GM18499 (cell line): ENCODE results near the gene CYSTM1.
A peak's percentile ranks its signal among the peaks of the same experiment; 100 is the strongest.

ENCODE experiments used
- ATAC-seq: cut with Tn5 transposase; IDR thresholded peaks from one replicate; pipeline ENCODE4 v1.9.1; 2021; ENCODE audit warnings: moderate number of reproducible peaks; ENCODE audit not compliant: insufficient read depth, unreplicated experiment

The CYSTM1 gene, protein sequence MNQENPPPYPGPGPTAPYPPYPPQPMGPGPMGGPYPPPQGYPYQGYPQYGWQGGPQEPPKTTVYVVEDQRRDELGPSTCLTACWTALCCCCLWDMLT

DNA sequence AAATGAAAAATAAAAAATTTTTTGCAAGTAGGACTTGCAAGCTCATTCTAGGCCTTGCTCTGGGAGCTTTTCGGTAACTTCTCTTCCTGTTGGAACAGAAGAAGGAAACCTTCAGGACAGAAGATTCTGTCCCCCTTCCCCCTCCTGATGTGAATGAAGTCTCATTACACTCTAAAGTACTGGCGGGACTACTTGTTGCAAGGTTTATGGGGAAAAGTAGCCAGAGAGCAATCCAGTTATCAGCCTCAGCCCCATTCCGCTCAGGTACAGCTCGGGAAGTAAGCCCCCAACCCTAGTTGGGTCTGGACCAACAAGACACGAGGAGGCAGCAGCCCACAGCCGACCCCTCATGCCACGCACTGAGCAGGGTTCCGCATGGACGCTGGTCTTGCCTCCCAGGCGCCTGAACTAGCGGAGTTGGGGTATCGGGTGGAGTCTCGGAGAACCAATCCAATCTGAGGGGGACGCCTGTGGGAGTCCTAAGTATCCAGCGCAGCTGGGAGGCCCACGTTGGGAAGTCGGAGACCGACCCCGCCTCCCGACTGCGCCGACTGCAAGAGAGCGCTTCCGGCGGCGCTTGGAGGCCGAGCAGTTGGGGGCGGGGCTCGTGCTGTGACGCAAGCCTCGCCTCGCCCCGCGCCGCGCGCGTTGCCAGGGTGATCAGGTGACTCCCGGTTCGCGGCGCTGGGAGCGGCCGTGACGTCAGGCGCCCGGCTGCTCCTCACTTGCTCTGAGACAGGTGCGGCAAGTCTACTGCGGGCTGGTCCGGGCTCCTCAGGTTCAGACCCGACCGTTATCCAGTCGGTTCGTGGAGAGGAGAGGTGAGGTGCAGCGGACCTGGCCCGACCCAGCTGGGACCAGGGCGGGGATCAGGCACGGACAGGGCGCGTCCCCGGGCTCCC is at the start of gene CYSTM1:
CYSTM1 (plus strand) TSS at position 724 of the 902 bp plus-strand sequence. CDS start 19,278 bp downstream, outside the sequence.
- peak; percentile 75 for ATAC-seq

DNA sequence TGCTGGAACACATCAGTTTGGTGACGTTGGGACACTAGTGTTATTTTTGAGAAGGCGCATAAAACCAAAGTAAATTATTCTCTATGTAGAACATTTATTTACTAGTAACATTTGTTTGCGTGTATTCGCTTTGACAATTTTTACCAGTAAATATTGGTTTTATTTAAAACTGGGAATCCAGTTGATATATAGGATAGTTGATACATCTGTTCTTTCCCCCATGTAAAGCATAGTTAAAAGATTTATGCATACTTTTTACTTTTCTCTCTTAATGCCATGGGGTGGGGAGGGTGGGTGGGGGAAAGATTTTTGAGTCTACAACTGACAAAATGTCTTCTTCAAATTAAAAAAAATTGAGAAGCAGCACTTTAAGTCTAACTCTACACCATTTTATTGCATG is 49.4 kb upstream of the CYSTM1 start, which contains the start of gene IGIP:
IGIP (plus strand) TSS at position 301 of the 400 bp plus-strand sequence. CDS start 2,540 bp downstream, outside the sequence.
- ATAC-seq, result no peak

DNA sequence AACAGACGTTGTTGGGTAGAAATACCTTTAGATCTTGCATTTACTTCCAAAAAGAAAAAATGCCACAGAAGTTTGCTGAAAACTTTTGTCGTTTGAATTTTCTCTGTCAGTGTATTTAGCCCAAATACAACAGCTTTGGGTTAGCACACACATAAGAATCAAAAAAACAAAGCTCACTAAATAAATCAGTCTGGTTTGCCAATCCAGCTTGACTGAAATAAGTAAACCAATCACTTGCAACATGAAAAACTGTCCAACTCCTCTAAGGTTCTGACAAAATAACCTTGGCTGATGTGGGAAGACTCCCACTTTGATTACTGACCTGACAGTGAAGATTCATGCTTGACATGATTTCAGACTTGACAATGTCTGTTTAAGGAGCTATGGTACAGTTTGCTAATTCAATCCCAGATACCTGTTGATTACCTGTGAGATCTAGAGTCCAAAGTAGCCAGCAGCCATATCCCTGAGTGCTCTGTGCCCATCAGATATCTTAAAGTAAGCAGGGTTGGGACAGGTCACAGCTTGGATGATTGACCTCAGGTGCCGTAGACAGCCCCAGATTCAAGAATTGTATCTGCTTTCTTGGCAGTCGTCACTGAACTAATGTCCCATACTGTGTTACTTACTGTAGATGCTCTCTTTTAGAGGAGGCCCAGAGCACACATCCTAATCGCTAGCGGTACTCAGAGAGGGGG is 48.5 kb upstream of the CYSTM1 start:
- no peak for ATAC-seq

DNA sequence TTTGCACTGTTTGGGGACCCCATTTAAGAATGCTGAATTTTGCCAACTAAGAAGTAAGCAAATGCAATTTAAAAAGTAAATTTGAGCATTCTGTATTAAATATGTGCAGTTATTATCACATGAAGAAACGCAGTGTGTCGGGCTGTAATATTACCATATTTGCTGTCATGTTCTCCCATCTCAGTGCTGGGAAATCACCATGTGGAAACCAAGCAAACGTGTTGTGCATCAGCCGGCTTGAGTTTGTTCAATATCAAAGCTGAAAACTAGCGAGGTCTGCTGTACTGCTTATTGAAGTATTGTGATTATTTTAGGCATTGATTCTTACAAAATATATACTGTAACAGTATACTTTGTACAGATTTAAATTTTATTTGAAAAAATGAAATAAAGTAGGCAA is 46.6 kb upstream of the CYSTM1 start:
- ATAC-seq, result no peak

DNA sequence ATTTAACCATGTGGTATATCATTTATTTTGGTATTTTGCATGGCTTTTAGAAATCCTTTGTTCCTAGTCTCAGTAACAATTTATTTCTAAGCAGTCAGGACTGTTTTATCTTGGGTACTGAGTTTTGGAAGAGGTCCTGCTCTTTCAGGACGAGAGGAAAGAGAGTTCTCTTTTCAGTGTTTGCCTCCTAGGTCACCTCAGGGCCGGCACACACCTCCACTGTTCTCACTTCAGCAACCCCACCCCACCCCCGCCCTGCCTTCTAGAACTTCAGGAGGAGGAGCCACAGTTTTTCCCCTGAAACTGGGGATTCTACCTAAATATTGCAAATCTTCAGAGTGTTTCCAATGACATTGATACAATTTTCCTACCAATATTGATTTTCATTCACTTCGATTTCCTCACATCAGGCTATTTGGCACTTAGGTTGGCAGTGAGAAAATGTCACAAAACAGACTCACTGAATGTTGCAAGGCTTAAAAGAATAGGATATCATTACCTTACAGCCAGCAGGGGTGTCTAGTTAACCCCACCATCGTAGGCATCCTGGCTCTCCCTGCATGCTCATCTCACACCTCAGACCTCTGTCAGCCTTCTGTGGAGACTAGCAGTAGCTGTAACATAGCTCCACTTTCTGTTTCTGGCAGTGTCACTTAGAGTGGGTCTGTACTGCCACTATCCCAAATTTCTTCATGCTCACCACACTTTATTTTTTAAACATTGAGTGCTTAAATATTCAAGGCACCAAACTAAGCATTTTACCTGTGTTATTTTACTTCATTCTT is 43.8 kb upstream of the CYSTM1 start:
- ATAC-seq, result no peak

DNA sequence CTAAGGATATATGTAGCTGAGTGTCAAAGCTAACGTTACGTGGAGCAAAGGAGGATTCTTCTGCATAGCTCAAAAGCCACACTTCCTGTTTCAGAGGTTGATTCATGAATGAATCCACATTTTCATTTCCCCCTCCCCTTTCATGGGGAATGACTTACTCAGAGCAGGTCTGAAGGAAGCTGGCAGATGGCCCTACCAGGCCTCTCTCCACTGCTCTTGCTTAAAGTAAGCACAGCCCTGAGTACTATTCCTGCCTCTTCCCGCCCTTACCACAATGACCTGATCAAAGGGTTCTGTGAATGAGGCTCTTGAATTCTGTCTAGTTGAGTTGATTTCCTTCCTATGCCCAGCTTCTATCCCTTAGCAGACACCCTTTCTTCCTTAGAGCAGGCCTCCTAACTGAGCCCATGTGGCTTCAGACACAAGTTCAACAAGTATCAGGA is 43.0 kb upstream of the CYSTM1 start:
- no peak for ATAC-seq

DNA sequence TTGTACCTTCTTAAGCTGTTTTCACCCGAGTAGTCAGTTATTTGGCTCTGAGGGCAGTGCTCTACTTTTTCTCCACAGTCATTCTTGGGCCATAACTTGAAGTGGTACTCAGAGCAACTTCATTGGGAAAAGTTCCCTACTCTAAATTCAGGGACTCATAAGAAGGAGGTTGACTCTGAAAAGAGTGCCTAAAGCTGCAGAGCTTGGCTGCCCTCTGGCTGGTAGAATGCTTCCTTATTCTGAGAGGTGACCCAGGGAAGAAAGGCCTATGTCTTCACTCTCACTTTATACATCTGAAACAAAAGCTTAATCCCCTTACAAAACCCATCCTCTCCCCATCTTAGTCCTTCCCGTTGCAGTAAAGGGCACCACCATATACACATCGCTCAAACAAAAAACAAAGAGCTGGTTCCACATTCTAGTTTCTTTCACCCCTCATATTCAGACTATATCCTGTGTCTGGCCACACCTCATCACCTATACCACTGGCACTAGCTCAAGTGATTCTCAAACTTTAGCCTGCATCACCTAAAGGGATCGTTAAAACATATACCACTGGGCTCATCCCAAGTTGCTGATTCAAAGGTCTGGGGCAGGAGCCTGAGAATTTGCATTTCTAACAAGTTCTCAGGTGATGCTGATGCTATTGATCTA is 41.3 kb upstream of the CYSTM1 start:
- no peak for ATAC-seq

DNA sequence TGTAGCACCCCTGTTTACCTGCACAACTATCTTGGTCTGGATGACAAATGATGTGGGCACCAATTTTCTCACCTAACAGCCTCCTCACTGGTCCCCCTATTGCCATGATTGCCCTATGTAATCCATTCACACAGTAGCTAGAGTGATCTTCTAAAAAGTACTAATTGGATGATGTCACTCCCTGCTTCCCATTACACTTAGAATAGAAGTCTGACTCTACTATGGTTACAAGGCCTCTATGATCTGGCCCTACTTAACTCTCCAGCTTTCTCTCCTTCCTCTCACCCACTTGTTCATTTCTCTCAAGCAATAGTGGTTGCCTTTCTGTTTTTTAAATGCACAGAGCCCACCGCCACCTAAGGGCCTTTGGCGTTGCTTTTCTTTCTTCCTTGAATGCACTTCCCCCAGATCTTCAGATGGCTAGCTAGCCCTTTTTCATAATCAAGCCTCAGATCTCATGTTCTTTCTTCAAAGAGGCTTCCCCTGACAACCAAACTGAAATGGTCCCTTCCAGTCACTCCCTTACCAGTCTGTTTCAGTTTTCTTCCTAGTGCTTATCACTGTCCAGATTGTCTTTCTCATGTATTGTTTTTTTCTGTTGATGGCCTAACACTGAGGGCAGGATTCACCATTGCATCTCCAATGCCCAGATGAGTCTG is 40.6 kb upstream of the CYSTM1 start:
- ATAC-seq, result no peak

DNA sequence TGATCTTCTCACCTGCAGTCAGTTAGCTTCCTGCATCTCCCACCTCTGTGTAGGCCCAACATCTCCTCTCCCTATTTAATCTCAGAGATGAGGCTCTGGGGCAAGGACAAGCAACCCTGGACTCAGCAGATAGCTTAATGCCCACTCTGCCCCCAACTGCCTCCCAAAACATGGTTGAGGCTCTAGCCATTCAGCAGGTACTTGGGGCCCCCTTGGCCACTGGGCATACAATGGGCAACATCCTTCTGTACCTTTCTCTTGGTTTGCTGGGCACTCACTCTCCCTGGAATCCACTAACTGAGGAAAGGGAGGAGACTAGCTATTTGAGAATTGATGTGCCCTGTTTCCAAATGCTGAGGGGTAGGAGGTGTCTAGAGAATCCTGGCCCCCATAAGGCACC is 39.9 kb upstream of the CYSTM1 start:
- no peak for ATAC-seq

DNA sequence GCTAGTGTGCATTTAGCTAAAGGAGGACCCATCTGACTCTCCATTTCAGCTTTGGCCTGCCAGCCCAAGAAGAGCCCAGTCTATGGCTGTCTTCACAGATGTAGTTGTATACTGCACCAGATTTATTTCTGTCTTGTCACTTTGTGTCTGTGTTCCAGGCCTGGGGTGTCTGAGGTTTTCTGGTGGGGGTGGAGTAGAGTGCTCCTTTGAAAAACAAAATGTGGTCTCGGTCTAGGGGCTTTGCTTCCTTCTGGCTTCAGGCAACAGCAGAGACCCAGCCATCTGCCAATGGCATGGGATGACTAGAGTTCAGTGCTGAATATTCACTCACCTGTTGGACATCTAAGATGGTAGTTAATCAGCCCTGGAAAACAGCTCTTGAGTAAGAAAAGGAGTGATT is 38.4 kb upstream of the CYSTM1 start:
- ATAC-seq, result no peak

DNA sequence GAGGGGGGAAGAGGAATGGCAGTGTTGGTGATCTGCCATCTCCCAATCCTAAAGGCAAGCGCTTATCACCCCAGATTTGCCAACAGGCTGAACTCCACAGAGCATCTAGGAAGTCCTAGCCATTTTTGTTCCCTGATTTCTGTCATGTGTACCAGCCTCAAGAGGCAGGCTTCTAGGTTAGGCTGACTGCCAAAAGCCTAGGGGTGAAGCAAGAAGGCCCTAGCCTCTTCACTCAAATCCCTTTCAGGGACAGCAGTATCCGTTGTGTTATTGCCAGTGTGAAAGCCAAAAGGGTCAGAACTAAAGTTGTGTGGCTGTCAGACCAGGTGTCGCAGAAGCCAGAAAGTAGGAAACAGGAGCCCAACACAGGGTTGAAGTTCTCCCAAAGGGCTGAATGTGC is 34.6 kb upstream of the CYSTM1 start:
- no peak for ATAC-seq

DNA sequence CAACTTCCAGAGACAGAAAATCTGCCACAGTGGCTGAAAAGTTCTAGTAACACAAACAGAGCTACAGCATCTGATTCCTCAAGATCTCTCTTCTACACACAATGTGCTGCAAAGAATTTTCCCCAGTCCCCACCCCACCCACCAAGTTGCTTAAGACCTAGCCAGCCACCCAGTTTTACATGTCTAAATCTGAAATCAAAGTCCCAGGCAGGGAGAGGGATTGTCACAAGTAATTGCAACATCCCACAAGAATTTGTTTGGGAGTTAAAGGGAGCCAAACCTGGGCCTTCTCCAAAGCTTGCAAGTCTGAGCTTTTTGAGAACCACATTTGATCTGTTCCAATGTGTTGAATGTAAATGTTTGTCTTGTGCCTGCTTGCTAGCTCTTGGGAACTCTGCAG is 33.7 kb upstream of the CYSTM1 start:
- ATAC-seq, result no peak

DNA sequence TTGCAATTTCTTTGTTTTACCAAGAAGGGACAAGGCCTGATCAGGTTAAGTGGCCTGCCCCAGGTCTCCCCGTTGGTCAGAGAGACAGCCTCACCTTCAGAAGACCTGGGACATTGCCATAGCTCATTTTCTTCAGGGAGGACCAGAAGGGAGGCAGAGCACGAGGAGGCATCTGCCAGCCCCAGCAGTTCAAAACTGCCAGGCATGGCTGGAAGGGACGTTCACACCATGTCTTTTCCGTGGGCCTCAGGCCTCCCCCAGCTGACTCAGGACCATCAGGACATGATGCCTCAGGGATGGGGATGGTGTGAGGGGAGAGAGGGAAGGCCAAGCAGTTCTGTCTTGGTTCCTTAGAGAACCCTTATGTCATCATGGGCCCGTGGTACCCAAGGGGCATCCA is 32.7 kb upstream of the CYSTM1 start:
- no peak for ATAC-seq

DNA sequence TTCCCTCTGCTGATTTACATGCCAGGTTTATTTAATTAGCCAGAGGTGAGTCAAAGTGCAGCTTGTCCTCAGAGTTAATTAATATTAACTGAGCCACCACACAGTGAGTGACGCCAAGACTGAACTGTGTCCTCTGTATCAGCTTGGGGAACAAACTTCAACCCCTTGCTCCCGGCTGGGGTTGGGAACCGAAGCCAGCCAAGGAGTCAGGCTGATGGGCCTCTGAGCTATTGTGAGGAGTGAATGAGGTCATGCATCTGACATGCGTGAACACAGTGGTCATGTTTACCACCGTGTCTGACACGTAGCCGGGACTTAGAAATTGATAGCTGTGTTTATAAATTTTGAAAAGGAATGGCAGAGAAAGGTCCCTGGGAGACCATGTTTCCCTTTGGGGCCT is 32.1 kb upstream of the CYSTM1 start:
- no peak for ATAC-seq

DNA sequence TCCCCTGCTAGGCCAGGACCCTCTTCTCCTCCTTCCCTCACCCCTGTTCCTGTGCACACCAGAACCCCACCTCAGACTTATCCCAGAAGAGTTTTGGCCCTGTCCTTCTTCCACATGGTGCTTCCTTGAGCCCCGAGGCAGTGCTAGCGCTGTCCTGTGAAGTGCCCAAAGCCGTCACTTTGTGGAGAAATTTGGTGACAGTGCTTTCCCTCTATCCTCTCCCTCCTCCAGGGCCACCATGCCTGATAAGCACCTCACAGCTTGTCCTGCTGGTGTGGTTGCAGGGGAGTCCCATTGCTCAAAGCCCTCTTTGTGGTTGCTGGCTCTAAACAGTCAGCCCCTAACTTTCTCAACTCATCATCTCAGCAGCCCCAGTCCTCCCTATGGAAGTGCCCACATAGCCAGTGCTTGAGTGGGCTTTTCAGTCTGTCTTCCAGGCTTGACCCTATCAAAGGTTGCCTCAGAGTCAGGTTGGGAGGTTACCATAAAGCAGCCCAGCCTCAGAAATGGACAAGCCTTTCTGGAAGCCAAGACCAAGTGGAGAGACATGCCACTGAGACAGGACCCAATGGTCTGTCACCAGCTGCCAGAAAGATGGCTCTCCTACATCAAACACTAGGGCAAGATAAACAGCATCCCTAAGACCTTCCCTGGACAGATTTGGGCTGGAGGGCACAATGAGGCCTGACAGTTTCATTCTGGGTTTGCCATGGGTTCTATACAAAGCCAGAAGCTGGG is 31.3 kb upstream of the CYSTM1 start:
- no peak for ATAC-seq

DNA sequence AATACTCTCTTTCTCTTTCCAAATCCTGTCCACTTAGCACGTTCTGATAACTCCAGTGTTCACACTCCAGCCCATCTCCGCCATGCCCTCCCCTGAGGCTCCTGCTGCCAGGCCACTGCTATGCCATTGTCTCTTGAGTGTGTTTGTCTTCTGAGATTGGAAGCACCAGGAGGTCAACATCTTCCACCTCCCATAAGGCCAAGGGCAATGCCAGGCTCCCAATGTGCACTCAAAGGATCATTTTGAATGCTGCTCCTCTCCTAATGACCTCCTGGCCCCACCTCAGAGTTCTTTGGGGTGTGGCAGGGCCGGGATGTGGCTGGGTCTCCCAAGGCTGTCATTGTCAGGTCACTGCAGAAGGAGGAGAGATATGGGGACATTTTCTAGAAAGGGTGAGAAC is 29.7 kb upstream of the CYSTM1 start:
- ATAC-seq, result no peak

DNA sequence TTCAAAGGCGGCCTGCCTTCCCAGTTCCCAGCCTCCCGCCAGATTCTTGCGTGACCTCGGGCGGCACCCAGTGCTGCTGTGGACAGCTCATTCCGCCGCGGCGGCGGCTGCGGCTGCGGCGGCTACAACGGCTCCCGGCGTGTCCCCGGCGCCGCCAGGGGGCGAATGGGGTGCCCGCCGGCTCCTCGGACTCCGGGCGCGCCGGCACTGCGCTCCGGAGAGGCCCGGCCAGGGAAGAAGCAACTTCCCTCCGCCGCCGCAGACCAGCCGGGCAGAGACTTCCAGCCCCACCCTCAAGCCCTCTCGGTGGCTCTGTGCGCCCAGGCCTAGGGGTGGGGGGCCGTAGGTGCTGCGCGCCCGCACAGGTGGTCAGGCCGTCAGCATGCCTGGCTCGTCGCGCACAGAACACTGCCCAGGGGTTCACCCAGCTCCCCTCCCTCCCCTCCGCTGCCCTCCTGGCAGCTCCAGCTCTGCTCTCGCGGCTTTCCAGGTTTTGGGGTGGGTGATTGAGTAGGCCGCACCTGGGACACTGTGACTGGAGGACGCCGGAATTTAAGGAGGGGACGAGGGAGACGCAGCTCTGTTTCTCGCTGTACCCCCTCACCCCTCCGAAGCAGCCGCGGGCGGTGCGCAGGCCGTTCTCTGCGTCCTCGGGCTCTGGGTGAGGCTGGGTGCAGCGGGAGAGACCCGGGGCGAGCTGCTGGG is 29.0 kb upstream of the CYSTM1 start:
- ATAC-seq, result no peak

DNA sequence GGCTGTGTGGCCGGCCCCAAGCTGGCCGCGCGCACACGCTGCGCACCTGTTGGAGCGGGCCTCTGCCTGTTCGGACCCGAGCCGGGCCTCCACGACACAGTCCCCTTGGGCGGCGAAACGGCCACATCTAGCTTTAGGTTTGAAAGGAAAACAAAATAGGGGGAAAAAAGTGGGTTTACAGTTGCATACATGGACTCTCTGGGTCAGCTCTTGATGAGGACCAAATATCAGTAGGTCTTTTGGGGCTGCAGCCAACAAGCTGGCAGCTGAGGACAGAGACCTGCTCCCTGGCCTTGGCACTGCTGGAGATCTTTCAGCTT is 28.5 kb upstream of the CYSTM1 start:
- ATAC-seq, result no peak
